B cell (primary cell): Measurements from ENCODE around the gene CTH.

Source experiments
- CTCF ChIP-seq: fragments of 200-600 bp; IDR thresholded peaks from one replicate; pipeline ENCODE4 v1.8.0; 2022; ENCODE audit warnings: antibody characterized with exemption, mild to moderate bottlenecking
- EZH2 ChIP-seq: IDR thresholded peaks from 2 replicates; pipeline ENCODE4 v1.6.1; 2012; ENCODE audit warnings: borderline replicate concordance, low read depth, mild to moderate bottlenecking, moderate library complexity, low read length; ENCODE audit not compliant: insufficient read depth, poor library complexity, severe bottlenecking

GRCh38 chr1:70443739-70444138, 32.7 kb downstream of the CTH start:
- TF ChIP-seq EZH2, result no peak
- TF ChIP-seq CTCF, result no peak
